Uterus (tissue), 2 donors: ENCODE measurements around the gene MRTFB.

Source experiments
- CTCF ChIP-seq, 4 experiments: fragments of 200-600 bp in 2 of 4; fragments of 450-650 bp in 2 of 4; sonication (generic) in 2 of 4; IDR thresholded peaks; one replicate each; pipeline ENCODE4 v1.5.1; 2016 to 2019; ENCODE audit warnings: antibody characterized with exemption in 4 of 4, mild to moderate bottlenecking in 2 of 4, moderate library complexity in 1 of 4
- POLR2A ChIP-seq, 2 donors: fragments of 450-650 bp; IDR thresholded peaks; one replicate each; pipeline ENCODE4 v1.6.1; 2016; ENCODE audit warnings: antibody characterized with exemption in 2 of 2, mild to moderate bottlenecking in 1 of 2, moderate library complexity in 1 of 2

- TF ChIP-seq CTCF (IDR thresholded peaks at IDR 0.05) (no peak), POLR2A (IDR thresholded peaks at IDR 0.05) (no peak)
Measured at GRCh38 chr16:14155572-14156190, 84.6 kb downstream of the MRTFB start.
